K562 (cell line): ENCODE results near the gene ZDHHC11. TPM values are rescaled to one million over a fixed set of nuclear protein-coding genes. Genes with fewer than 3 reads are reported as not detected.
A peak's percentile ranks its signal among the peaks of the same experiment; 100 is the strongest.

Experiments
- ATAC-seq: fragments of 200-7000 bp; cut with Tn5 transposase; 3 replicates; pipeline ENCODE4 v1.9.1; 2020; ENCODE audit warnings: moderate library complexity
- BruUV-seq: library from RNA; stranded (reverse); fragments of 400-500 nt; replicated peaks from 2 replicates; lab custom pipeline; 2021; lab: Mats Ljungman, UMichigan
- CTCF ChIA-PET: fragments of 300-600 bp; formaldehyde crosslinking; extraction: SDS; loops from one replicate; lab custom pipeline; 2021; ENCODE audit warnings: low intra/inter-chr PET ratio; lab: Yijun Ruan, JAX
- POLR2A ChIA-PET: fragments of 300-600, 350-650 bp; sonication (Branson Sonifier 250); formaldehyde crosslinking; extraction: SDS; loops from one replicate; lab custom pipeline; 2021; ENCODE audit warnings: antibody characterized with exemption, inconsistent platforms; lab: Yijun Ruan, JAX
- DNase-seq, 4 experiments: peaks; one replicate each; pipeline versions ENCODE4 v3.0.0 to v3.0.0-alpha.2; 2011 to 2018; ENCODE audit warnings: low spot score in 3 of 4, mixed read lengths in 3 of 4; ENCODE audit errors: extremely low read depth in 1 of 4
- FAIRE-seq: peaks from 2 replicates; lab custom pipeline; 2011; peaks lifted over from hg19 to GRCh38; lab: Jason Lieb, UNC
- H2AFZ ChIP-seq: 2 replicates; pipeline ENCODE4 v1.6.0; 2011; ENCODE audit warnings: low read depth, low read length, control low read depth, inconsistent platforms
- H3K27ac ChIP-seq: fragments of 200-600 bp; 3 replicates; pipeline ENCODE4 v1.8.0; 2011; ENCODE audit warnings: low read depth, mild to moderate bottlenecking, control low read depth, inconsistent platforms, low read length, moderate library complexity, mixed read lengths; ENCODE audit errors: extremely low read depth
- H3K27me3 ChIP-seq, 2 experiments: fragments of 300-600 bp in 1 of 2; 2 replicates in 1 of 2; 3 replicates in 1 of 2; pipeline versions ENCODE4 v1.6.0 to v1.8.0; 2011; ENCODE audit warnings: inconsistent platforms in 2 of 2, low read length in 2 of 2, mild to moderate bottlenecking in 1 of 2, mixed read lengths in 1 of 2, moderate library complexity in 1 of 2; ENCODE audit not compliant: control insufficient read depth in 2 of 2, insufficient read depth in 2 of 2
- H3K36me3 ChIP-seq: fragments of 300-600 bp; 3 replicates; pipeline ENCODE4 v1.8.0; 2011; ENCODE audit warnings: mild to moderate bottlenecking, low read length, inconsistent platforms; ENCODE audit not compliant: control insufficient read depth, insufficient read depth
- H3K4me1 ChIP-seq, 2 experiments: fragments of 200-600 bp in 1 of 2; replicated peaks in 1 of 2; 2 replicates in 1 of 2; 3 replicates in 1 of 2; pipeline versions ENCODE4 v1.5.1 to v1.8.0; 2011; ENCODE audit warnings: inconsistent platforms in 2 of 2, low read length in 2 of 2, mild to moderate bottlenecking in 1 of 2, mixed read lengths in 1 of 2, moderate library complexity in 1 of 2; ENCODE audit not compliant: control insufficient read depth in 2 of 2, insufficient read depth in 2 of 2
- H3K4me2 ChIP-seq: 2 replicates; pipeline ENCODE4 v1.6.1; 2011; ENCODE audit warnings: low read length, control low read depth, inconsistent platforms, mixed read lengths; ENCODE audit not compliant: insufficient read depth
- H3K4me3 ChIP-seq: fragments of 200-600 bp; sonication (generic), shearing (Covaris generic); 2 replicates; pipeline ENCODE4 v1.5.1; 2016; ENCODE audit warnings: control low read depth, inconsistent platforms
- H3K79me2 ChIP-seq: fragments of 200-600 bp; 3 replicates; pipeline ENCODE4 v1.8.0; 2011; ENCODE audit warnings: low read length, inconsistent platforms; ENCODE audit not compliant: control insufficient read depth, insufficient read depth
- H3K9ac ChIP-seq, 2 experiments: 2 replicates each; pipeline versions ENCODE4 v1.6.0 to v1.6.1; 2011; ENCODE audit warnings: low read depth in 2 of 2, low read length in 2 of 2, control low read depth in 1 of 2, inconsistent platforms in 1 of 2, mild to moderate bottlenecking in 1 of 2, mixed read lengths in 1 of 2; ENCODE audit not compliant: insufficient read depth in 1 of 2
- H3K9me1 ChIP-seq: one replicate; pipeline ENCODE4 v1.6.0; 2011; ENCODE audit warnings: inconsistent platforms, mild to moderate bottlenecking, low read length, moderate library complexity; ENCODE audit not compliant: control insufficient read depth, insufficient read depth
- H3K9me3 ChIP-seq: replicated peaks from 2 replicates; pipeline ENCODE4 v1.5.1; 2011; ENCODE audit warnings: low read depth, low read length, inconsistent platforms; ENCODE audit not compliant: control insufficient read depth, insufficient read depth
- H4K20me1 ChIP-seq: replicated peaks from 2 replicates; pipeline ENCODE4 v1.6.1; 2011; ENCODE audit warnings: low read length, inconsistent platforms, mixed read lengths; ENCODE audit not compliant: control insufficient read depth, insufficient read depth
- CHD1 ChIP-seq: fragments of 200-600 bp; sonication (generic); IDR thresholded peaks from one replicate; pipeline ENCODE4 v1.6.1; 2012; ENCODE audit warnings: mild to moderate bottlenecking, moderate library complexity, low read length, inconsistent platforms
- ETV5 ChIP-seq: sonication (generic); formaldehyde crosslinking; IDR thresholded peaks from 2 replicates; pipeline ENCODE4 v1.4.0; 2020; ENCODE audit warnings: low read depth, mild to moderate bottlenecking, missing genetic modification reagents
- ETV6 ChIP-seq, 3 experiments: fragments of 150-350 bp in 1 of 3; sonication (generic) in 1 of 3; formaldehyde crosslinking in 1 of 3; IDR thresholded peaks; 2 replicates each; pipeline versions ENCODE4 v1.6.1 to v1.8.0; 2014 to 2022; ENCODE audit warnings: borderline replicate concordance in 2 of 3, low read depth in 2 of 3, antibody characterized with exemption in 1 of 3, low read length in 1 of 3, mild to moderate bottlenecking in 1 of 3, missing genetic modification reagents in 1 of 3
- SIN3A ChIP-seq, 2 experiments: fragments of 150-350 bp in 1 of 2; IDR thresholded peaks; 2 replicates each; pipeline ENCODE4 v1.6.1; 2011 to 2016; ENCODE audit warnings: borderline replicate concordance in 2 of 2, low read depth in 2 of 2, low read length in 2 of 2, mild to moderate bottlenecking in 2 of 2, moderate library complexity in 2 of 2; ENCODE audit not compliant: control insufficient read depth in 1 of 2
- ZNF232 ChIP-seq: sonication (generic); formaldehyde crosslinking; IDR thresholded peaks from 2 replicates; pipeline ENCODE4 v1.8.0; 2022; ENCODE audit warnings: mild to moderate bottlenecking, missing genetic modification reagents
- ZNF263 ChIP-seq: sonication (generic); formaldehyde crosslinking; IDR thresholded peaks from 2 replicates; pipeline ENCODE4 v1.8.0; 2022; ENCODE audit warnings: mild to moderate bottlenecking, missing genetic modification reagents, borderline replicate concordance
- ZNF609 ChIP-seq: sonication (generic); formaldehyde crosslinking; IDR thresholded peaks from 2 replicates; pipeline ENCODE4 v1.8.1; 2023; ENCODE audit warnings: missing genetic modification reagents, mild to moderate bottlenecking, borderline replicate concordance
- ZNF707 ChIP-seq: fragments of 250-450 bp; sonication (Bioruptor Pico); conservative IDR thresholded peaks from 2 replicates; pipeline ENCODE4 v1.8.0; 2022; ENCODE audit warnings: inconsistent platforms, mild to moderate bottlenecking, moderate library complexity
- WGBS: fragments of 100-300 bp; shearing (Covaris generic); methylation state at CpG from one replicate; pipeline ENCODE4 v1.1.6; 2016; ENCODE audit warnings: low coverage, mixed read lengths; ENCODE audit not compliant: insufficient coverage; ENCODE audit errors: missing lambda C conversion rate; 5-methylcytosine and 5-hydroxymethylcytosine counted together
- in situ Hi-C: fragments of 300-500 bp; cut with MboI; formaldehyde crosslinking; loops from 4 replicates; pipeline ENCODE4 v1.15.0; 2018; ENCODE audit warnings: inconsistent platforms, mixed read lengths
- intact Hi-C: fragments of 100-400 bp; cut with micrococcal nuclease; formaldehyde crosslinking; loops from 2 replicates; pipeline ENCODE4 v1.14.2; 2022
- polyA plus RNA-seq, 8 experiments: library from polyadenylated mRNA; depleted of rRNA in 4 of 8; stranded (reverse) in 5 of 8; unstranded in 3 of 8; fragments of >200 nt; fragmentation: Nextera tagmentation in 2 of 8; fragmentation: Illumina TruSeq in 1 of 8; extraction: Ambion mirVana in 2 of 8; extraction: Trizol in 1 of 8; gene quantifications; 2 replicates each; pipeline versions ENCODE4 v1.2.1 to v1.2.3, GENCODE V29; 2011 to 2014; ENCODE audit warnings: inconsistent platforms in 1 of 8, missing spikeins in 1 of 8
- total RNA-seq, 7 experiments: library from RNA; depleted of rRNA in 6 of 7; stranded (reverse); fragments of >200 nt in 6 of 7; fragmentation: Illumina TruSeq in 2 of 7; extraction: Trizol in 2 of 7; gene quantifications; 2 replicates each; pipeline versions ENCODE4 v1.2.1 to v1.2.3, GENCODE V29; 2011 to 2021; ENCODE audit warnings: low replicate concordance in 1 of 7
- TF ChIP-seq, protein P1 (sequence below): fragments of 200-800 bp; sonication (Bioruptor generic); IDR thresholded peaks from 2 replicates; pipeline ENCODE4 v1.6.1; 2017; ENCODE audit warnings: missing genetic modification characterization, missing compliant biosample characterization

ZDHHC11 gene
- total and polyA plus RNA-seq, 9 of the 15 experiments (the other 6 are each of a cell fraction or from before 2014, with no cell fraction given), result 0.07 to 2.3 (median 0.52) TPM

- peak overlapping the region; percentile 71 for H3K4me3 ChIP-seq
- intact Hi-C loops (loop anchor here (5.0 kb wide), 1 partner anchor 280 kb away; the partner anchor contains the start of gene CEP72), in situ Hi-C loops (no loop called here)
- no peak for FAIRE-seq
- no TSS peak for BruUV-seq
- peak overlapping the region; percentile 83 for H3K27ac ChIP-seq
- peak overlapping the region; percentile 99 for H3K4me2 ChIP-seq
- peaks cover 14% of the 10 kb centered on the region; the same call in 1 of the 2 replicates for H4K20me1 ChIP-seq
- peaks cover 93% of the 10 kb centered on the region for H3K79me2 ChIP-seq
- CTCF ChIA-PET, result no interaction called here
- H3K36me3 ChIP-seq, result peaks cover 82% of the 10 kb centered on the region
- H3K9ac ChIP-seq, result peak overlapping the region; percentile 92 to 100
- peaks cover 20 to 37% of the 10 kb centered on the region in 2 experiments; a peak in 4 of 5 replicates for H3K4me1 ChIP-seq
- POLR2A ChIA-PET, result interaction anchor here (0.6 to 1.4 kb wide), 5 partner anchors 9 to 1129 kb away, joined by 3 to 4 read pairs (median 3); no protein-coding TSS in a partner anchor
- no peaks in the 10 kb centered on the region for H3K27me3 ChIP-seq
- TF ChIP-seq ZNF263 (0 out of 2 replicates have a peak, but pooled peaks have one; percentile 19), ETV6 (IDR thresholded peaks at IDR 0.05; ENCODE audit: borderline replicate concordance in 1 of 2, low read depth in 2 of 2, low read length in 1 of 2) (no peak), ETV6 (CRISPR knock-in tag; IDR thresholded peaks at IDR 0.05; ENCODE audit: borderline replicate concordance) (0 out of 2 replicates have a peak, but pooled peaks have one; percentile 19), ETV5 (CRISPR knock-in tag) (peak; percentile 11; the same call in 1 of the 2 replicates), ZNF609 (CRISPR knock-in tag) (0 out of 2 replicates have a peak, but pooled peaks have one; percentile 5), CHD1 (peak; percentile 80), SIN3A (IDR thresholded peaks at IDR 0.05; ENCODE audit: borderline replicate concordance in 2 of 2, control insufficient read depth in 1 of 2, low read depth in 2 of 2, low read length in 2 of 2) (peak in 1 of 2 experiments; percentile 37; a peak in 1 of 4 replicates), ZNF232 (CRISPR knock-in tag) (no peak; the same call in 1 of the 2 replicates), ZNF707 (CRISPR knock-in tag) (no peak)
- TF ChIP-seq, protein P1, sequence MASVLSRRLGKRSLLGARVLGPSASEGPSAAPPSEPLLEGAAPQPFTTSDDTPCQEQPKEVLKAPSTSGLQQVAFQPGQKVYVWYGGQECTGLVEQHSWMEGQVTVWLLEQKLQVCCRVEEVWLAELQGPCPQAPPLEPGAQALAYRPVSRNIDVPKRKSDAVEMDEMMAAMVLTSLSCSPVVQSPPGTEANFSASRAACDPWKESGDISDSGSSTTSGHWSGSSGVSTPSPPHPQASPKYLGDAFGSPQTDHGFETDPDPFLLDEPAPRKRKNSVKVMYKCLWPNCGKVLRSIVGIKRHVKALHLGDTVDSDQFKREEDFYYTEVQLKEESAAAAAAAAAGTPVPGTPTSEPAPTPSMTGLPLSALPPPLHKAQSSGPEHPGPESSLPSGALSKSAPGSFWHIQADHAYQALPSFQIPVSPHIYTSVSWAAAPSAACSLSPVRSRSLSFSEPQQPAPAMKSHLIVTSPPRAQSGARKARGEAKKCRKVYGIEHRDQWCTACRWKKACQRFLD (CRISPR knock-in tag), result 0 out of 2 replicates have a peak, but pooled peaks have one; percentile 3
- ATAC-seq, result peak; percentile 6
- WGBS, result 0% methylated on average over 22 of the region's 25 CpGs
- no peaks in the 10 kb centered on the region for H3K9me3 ChIP-seq
- DNase-seq, result peak in 2 of 4 experiments; percentile 35 to 49
- no peaks in the 10 kb centered on the region for H3K9me1 ChIP-seq
- H2AFZ ChIP-seq, result peak overlapping the region; percentile 87
These were observed 41.1 kb upstream of the ZDHHC11 start for GRCh38 chr5:891837-892393.
